DLD1 (cell line): ENCODE data around the gene SYNDIG1.

ENCODE experiments used
- in situ Hi-C: cut with HindIII; loops from 2 replicates; pipeline ENCODE4 v1.10.0; 2017; ENCODE audit warnings: low sequenced_read_pairs

SYNDIG1 gene

GRCh38 chr20:24627926-24628325 lies 158.5 kb downstream of the SYNDIG1 start:
- in situ Hi-C loops, result no loop called here

GRCh38 chr20:24628985-24629384 lies 159.6 kb downstream of the SYNDIG1 start:
- in situ Hi-C loops, result no loop called here

GRCh38 chr20:24629668-24630067 lies 160.2 kb downstream of the SYNDIG1 start:
- in situ Hi-C loops, result no loop called here

GRCh38 chr20:24630486-24631172 lies 161.2 kb downstream of the SYNDIG1 start:
- in situ Hi-C loops, result no loop called here

DNA sequence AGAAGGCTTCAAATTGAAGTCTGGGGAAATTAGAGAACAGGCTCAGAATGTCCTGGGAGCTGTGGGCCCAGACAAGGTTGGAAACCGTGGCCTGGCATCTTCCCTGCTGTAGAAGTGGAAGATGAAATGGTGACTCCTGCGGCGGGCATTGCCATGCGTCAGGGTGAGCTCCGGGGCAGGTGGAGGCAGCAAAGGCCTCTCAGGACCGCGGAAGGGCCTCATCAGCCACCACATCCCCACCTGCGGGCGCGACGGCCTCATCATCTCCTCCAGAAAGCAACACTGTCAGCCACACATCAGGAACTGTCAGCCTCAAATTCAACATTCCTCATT lies 161.7 kb downstream of the SYNDIG1 start:
- in situ Hi-C loops, result no loop called here

- in situ Hi-C loops, result no loop called here
Observed at GRCh38 chr20:24632581-24632980, 163.2 kb downstream of the SYNDIG1 start.

DNA sequence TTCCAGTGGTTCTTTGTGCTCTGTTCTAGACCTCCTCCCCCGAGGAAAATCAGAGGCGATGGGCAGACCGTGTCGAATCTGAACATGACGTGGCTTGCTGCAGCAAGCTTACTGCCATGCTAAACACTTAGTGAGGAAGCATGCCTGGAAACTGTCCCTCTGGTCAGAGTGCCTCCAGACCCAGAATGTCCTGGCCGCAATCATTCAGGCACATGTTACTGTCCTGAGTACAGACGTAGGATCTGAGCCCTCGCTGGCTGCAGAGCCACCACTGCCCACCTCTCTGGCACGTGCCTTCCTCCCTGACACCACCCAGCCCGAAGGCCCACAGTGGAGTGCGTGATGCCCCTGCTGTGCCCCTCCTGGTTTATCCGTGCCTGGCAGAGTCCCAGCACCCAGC lies 163.6 kb downstream of the SYNDIG1 start:
- in situ Hi-C loops, result no loop called here

DNA sequence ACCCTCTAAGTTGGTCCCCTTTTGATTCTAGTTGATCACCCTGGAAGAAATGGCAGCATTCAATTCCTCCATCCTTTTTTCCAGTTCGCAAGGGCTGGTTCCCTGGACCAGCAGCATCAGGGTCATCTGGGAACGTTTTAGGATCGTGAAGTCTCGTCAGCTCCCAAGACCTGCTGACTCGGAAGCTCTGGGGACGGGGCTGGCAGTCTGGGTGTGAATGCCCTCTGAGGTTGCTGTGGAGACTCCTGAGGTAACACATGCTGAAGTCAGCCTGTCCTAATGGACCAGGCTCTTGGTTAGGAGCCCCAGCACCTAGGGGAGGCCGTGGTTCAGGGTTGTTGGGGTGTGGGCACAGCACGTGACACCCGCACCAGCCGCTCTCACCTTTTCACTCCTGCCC lies 164.1 kb downstream of the SYNDIG1 start:
- in situ Hi-C loops, result no loop called here

DNA sequence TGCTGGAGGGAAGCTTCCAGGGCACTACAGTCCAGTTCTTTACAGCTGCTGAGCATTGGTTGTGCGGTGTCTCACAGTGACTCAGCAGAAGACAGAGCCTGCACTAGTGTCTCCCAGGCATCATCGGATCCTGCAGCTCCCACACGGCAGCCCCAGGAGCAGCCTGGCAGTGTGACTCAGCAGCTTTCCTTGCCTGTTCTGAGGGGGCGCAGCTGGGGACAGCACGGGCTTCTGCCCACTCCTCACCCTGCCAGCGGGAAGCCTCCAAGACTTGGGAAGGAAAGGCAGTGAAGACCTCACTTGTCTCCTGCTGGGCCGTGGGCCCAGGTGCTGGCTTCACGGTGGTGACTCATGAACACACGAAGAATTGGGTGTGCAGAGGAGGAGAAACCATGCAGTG lies 165.4 kb downstream of the SYNDIG1 start:
- in situ Hi-C loops, result no loop called here

DNA sequence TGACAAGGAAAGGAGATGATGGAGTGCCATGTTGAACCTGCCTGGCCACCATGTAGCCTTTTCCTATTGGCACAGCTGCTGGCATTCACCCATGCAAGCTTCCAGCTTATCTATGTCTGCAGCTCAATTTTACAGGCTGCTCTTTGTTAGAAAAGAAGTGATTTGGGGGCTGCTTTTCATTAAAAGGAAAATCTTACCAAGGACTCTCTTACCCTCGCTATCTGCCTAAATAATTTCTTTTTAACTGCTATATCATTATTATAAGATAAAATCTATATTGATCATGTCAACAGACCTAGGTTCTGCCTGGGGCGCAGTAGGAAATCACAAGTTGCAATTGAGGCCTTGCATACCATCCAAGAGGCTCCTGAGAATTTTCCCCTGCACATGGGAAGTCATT lies 167.2 kb downstream of the SYNDIG1 start:
- in situ Hi-C loops, result no loop called here

DNA sequence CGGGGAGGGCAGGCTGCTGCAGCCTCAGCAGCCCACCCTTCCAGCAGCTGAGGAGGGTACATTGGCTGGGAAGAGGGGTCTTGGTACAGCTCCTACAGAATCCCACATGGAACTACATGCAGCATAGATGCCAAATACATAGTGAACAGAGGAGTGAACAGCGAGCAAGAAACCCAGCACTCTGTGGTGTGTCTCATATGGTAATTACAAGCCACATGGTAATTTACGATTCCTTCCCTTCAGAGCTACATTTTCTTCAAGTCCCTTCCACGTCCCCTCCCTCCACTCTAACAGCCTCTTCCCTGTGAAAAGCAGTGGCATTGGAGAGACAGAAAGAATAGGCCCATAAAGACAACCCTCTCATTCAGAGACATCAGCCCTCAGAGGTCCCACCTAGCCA lies 167.7 kb downstream of the SYNDIG1 start:
- in situ Hi-C loops, result no loop called here

- in situ Hi-C loops, result no loop called here
Observed at GRCh38 chr20:24637941-24638340, 168.5 kb downstream of the SYNDIG1 start.

GRCh38 chr20:24638591-24639548 lies 169.4 kb downstream of the SYNDIG1 start:
- in situ Hi-C loops, result no loop called here

DNA sequence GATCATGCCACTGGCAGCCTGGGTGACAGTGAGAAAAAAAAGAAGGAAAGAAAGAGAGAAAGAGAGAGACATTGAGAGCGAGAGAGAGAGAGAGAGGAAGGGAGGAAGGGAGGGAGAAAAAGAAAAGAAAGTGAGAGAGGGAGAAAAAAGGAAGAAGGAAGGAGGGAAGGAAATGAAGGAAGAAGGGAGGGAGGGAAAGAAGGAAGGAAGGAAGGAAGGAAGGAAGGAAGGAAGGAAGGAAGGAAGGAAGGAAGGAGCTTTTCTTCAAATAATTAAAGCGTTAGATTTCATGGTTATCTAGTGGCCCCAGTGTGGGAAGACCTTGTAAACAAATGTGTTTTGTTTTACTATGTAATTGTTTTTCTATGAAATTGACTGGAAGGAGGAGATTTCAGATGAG lies 170.8 kb downstream of the SYNDIG1 start:
- in situ Hi-C loops, result no loop called here

DNA sequence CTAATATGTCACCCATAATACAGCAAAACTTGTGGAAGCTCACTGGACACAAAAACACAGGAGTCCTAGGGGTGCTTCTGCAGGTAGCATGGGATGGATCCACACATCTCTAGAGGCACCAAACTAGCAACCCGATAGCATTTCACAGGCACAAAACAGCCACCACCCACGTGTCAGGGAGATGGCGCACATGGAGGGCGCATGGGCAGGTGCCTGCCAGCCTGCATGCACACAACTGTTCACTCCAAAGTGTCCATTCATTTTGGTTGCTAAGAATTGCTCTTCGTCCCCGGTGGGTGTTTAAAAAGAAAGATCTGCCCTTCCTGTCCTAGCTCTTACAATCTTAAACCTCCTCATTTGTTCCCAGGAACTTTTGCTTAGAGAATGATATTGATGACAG lies 171.3 kb downstream of the SYNDIG1 start:
- in situ Hi-C loops, result no loop called here

- in situ Hi-C loops, result no loop called here
Observed at GRCh38 chr20:24643731-24644626, 174.6 kb downstream of the SYNDIG1 start.

DNA sequence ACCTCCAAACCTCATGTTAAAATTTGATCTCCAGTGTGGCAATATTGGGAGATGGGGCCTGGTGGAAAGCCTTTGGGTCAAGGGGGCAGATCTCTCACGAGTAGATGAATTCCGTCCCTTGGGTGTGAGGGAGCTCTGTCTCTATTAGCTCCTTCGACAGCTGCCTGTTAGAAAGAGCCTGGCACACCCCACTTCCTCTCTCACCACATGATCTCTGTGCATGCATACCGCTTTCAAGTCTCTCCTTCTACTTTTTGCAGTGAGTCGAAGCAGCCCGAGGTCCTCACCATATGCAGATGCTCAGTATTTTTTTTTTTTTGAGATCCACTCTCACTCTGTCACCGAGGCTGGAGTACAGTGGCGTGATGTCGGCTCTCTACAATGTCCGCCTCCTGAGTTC lies 176.9 kb downstream of the SYNDIG1 start:
- in situ Hi-C loops, result no loop called here

DNA sequence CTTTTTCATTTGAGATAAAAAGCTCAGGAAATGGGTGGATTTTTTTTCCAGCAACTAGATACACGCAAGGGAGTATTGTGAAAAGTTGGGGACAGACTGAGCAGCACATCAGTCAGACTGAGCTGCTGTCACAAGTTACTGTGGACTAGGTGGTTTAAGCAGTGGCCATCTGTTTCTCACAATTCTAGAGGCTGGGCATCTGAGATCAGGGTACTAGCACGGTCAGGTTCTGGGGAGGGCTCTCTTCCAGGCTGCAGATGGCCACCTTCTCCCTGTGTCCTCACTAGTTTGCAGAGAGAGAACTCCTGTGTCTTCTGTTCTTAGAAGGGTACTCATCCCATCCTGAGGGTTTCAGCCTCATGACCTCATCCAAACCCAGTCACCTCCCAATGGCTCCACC lies 178.3 kb downstream of the SYNDIG1 start:
- in situ Hi-C loops, result no loop called here

DNA sequence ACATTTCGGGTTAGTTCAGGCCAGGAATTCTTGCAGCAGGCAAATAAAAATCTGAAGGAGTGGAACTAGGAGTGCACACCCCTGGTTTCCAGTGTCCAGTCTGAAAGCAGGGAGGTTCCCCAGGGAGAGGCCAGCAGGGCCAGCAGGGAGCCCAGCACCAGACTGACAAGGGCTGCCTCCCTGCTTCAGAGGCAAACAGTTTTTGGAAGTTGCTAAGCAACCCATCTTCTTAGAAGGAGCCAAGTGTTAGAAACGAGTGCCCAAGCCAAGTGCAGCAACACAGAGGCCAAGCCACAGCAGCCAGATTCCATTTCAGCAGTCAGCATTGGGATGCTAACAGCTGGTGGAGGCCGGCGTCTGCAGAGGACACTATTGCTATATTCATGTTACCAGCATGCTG lies 179.1 kb downstream of the SYNDIG1 start:
- in situ Hi-C loops, result no loop called here

GRCh38 chr20:24648919-24649318 lies 179.5 kb downstream of the SYNDIG1 start:
- in situ Hi-C loops, result no loop called here

GRCh38 chr20:24649787-24650490 lies 180.5 kb downstream of the SYNDIG1 start:
- in situ Hi-C loops, result no loop called here
